GM21576 (cell line): ENCODE results near the gene PMFBP1.

Experiments used
- ATAC-seq: cut with Tn5 transposase; IDR thresholded peaks from one replicate; pipeline ENCODE4 v1.9.1; 2021; ENCODE audit warnings: mild to moderate bottlenecking, moderate library complexity; ENCODE audit not compliant: unreplicated experiment

The PMFBP1 gene

DNA sequence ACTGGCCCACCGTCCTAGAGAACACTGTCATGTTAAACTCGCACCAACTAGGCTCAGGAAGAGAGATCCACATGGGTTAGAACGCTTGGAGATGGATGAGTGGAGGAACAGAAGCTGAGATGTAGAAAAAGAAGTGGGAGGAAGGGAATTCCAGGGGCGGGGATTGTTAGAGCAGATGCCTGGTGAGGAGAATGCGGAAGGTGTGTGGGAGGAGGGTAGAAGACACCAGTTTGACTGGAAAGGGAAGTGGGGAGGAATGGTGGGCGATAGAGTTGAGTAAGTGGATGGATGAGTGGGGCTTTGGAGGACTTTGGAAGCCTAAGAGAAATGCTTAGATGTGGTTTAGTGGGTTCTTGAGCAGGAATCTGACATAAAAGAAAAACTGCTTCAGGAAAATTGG is 40.9 kb downstream of the PMFBP1 start:
- ATAC-seq = no peak

DNA sequence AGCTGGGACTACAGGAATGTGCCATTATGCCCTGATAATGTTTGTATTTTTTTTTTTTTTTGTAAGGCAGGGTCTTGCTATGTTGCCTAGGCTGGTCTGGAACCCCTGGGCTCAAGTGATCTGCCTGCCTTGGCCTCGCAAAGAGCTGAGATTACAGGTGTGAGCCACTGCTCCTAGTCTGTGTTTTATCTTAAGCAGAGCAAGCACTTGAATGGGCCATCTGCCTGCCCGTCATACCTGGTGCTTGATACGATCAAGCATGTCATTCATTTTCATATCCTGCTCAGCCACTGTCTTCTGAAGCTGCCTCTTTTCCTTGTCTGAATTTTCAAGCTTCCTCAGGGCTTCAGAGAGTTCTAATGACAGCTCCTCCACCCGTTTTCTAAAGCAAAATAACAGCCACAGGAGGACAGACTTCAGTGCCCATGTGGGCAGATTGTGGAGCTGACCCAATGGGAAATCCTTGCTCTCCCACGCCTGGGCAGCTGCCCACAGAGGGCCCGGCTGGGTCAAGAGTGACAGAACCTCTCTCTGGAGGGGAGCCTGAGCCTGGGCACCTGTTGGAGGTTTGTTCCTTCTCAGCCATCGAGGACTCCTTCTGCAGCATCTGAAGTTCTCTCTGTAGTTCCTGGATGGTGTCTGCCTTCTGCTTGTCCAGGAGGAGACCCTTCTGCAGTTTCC is 41.8 kb downstream of the PMFBP1 start:
- ATAC-seq = no peak

DNA sequence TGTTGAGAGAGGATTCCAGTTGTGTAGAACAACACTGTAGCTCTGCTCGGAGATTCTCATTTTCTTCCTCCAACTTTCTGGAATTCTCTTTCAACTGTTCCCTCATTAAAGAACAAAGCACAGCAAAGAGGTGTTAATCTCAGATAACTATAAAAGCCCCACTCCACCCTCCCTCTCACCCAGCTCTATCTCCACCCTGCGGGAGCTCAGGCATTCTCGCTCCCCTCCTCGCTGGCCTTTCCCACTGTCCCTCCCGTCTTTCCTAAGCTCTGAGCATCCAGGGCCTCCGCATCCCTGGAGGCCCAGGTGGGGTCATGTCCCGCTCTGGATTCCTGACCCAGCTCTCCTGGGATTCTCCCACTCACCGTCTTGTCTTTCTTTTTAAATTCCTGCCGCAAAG is 43.3 kb downstream of the PMFBP1 start:
- ATAC-seq = no peak

DNA sequence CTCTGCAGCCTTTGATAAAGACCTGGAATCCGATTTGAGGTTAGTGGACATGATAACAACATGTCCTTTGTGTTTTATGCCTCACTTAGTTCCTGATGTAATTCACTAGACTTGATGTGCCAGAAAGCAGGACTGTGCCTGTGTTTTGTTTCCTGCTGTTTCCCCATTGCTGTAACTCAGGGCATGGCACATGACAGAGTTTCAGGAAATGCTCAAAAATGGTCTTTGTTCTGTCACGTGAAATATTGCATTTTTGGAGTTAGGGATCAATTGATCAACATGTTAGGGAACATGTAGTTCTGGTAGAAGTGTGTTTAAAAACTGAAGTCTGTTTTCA is 45.6 kb downstream of the PMFBP1 start:
- ATAC-seq = no peak

DNA sequence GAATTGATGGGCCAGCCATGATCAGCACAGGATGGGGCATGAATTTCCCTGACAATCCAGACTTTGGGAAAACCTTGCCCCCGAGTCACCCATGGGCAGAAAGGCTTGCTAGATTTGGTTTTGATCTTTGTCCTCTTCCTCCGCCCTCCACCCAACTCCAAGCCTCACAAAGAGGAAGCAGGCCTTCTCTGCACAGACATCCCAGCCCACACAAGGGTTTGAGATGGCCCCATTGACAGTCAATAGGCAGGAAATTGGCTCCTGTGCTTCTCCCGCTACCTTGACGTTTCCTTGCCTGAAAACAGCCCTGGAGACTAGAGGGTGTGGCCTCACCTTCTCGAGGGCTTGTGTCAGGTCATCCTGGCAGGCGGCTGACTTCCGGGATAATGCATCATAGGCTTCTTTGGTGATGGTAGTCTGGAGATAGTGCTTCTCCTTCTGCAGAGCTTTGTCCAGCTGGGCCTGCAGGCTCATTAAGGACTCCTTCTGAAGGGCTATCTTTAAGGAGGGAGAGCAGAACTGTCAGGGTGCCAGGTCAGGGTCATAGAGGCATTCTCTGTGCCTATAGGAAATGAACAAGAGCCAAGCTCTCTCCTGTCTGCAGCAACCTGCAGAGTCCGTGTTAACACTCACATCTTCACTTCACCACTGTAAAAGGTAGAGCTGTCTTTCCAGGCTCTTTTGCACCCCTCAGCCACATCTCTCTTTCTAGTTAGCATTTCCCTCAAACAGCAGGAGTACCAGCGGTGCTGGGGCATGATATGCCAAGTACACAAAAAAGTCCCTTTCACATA is 46.1 kb downstream of the PMFBP1 start:
- ATAC-seq = no peak

DNA sequence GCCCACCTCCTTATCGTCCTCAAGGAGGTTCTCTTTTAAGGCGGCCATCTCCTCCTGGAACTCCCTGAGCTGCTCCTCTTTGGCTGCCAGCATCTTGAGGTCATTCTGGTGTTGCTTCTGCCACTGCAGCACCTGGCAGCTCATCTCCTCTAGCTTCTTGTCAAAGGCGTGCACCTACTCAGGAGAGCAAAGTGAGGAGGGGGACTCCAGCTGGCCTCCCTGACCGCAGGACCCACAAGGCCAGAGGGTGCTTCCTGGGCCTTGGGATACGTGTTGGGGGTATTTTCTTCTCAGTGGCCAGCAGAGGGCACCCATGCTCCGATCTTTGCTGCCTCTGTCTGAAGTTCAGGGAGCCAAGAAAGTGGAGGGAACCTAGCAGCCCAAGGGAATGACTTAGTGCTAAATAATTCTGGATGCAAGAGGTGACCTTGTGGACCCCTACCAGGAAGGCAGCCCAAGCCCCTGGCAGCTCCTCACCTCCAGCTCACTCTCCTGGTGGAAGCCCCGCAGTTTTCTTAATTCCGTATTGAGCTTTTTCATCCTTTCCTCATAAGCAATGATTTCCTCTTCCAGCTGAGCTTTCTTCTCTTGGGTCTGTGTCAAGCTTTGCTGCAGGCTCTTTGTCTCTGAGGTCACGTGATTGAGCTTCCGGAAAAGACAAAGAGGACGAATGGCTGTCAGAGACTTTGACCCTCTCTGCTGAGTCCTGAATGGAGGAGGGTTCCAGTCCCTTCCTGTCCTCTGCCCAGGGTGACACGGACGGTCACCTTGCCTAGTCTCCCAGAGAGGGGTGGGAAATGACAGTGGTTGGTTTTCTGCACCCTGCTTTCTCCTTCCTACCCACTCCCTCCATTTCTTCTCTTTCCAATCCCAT is 47.0 kb downstream of the PMFBP1 start:
- peak; percentile 58 for ATAC-seq

DNA sequence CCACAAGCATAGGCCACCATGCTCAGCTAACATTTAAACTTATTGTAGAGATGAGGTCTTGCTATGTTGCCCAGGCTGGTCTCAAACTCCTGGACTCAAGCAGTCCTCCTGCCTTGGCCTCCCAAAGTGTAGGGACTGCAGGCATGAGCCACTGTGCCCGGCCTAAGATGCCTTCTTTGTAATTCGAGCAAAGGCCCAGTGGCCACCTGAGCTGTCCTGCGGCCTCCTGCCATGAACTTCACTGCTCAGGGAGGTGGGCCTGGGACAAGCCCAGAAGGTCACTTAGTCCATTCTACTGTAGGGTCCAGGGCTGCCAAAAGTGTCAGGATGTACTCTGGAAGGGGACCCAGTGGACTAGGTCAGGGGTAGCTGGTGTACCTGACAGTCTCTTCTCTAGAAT is 47.8 kb downstream of the PMFBP1 start:
- ATAC-seq = no peak

DNA sequence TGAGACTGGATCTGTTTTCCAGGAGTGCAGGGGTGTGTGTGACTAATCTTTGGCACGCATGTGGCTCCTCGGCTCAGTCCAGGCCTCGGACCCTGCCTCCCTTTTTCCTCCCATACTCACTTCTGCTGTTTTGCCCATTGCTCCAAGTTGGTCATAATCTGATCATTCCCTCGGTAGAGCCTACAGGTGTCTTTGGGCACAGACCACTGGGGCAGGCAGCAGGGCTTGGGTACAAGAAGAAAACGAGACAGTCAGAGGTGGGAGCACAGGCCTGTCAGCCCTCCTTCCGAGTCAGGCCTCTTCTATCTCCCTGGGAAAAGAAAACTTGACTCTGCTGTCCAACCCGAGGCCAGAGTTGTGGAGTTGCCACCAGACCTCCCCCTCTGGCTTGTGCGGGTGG is 48.5 kb downstream of the PMFBP1 start:
- ATAC-seq = no peak

DNA sequence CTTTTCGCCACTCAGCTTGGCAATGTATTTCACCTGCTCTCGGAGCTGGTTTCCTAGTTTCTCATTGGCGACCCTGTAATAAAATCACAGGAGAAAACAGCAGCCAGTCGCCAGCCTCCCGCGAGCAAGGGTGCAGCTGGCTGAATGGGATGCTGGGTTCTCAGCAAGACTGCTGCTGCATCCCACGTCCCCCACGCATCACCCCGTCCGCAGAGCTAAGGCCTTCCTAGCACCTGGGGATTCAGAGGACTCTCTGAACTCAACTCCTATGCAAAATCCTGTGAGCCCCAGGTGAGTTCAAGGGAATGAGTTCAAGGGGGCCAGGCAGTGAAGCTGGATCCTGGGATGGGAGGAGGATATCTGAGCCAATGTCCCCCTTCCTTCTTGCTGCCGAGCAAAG is 49.0 kb downstream of the PMFBP1 start:
- no peak for ATAC-seq

DNA sequence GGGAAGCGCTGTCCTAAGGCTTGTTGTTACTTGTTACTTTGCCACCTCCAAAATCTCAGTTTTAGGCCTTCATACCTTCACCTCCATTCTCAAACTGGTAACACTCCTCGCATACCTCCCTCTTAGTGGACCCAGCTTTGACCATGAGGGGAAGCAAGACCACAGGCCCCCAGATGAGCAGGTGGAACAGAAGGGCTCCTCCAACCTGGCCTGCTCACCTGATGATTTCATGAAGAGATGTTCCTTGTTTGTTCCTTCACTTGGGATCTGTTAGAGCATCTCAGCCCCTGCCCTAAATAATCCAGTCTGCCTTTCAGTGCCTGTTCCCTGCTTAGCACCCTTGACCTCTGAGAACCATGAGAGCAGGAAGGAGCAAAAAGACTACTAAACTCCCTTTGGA is 49.6 kb downstream of the PMFBP1 start:
- ATAC-seq = no peak

DNA sequence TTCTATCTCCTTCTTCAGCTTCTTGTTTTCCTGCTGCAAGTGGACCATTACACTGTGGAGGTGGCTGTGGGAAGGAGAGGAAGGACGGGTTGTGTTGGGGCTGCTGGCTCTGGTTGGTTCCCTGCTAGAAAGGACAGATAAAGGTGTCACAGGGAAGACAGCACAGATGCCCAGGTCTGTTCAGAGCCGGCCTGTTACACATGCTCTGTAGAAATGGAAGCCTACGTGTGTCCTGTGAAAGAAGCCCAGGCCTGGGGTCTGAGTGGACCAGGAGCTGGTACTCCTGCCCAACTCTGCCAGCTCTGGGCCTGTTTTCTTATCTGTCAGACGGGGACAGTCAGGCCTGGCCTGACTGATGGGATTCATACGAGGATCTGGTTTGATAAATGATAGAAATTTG is 51.9 kb downstream of the PMFBP1 start:
- no peak for ATAC-seq

DNA sequence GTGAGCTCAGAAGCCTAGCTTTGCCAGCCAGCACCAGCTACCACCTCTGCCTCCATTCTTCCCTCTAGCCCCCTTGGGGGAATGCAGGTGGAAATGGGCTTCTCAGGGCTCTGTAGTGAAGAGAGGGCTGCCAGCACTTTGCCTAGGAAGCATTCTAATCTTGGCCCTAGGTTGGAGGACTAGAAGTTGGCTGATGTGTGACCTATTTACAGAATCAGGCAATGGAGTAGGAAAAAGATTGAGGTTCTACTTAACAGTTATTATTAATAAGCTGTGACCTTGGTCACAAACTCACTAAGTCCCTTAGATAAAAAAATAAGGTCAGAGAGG is 58.4 kb downstream of the PMFBP1 start:
- no peak for ATAC-seq

DNA sequence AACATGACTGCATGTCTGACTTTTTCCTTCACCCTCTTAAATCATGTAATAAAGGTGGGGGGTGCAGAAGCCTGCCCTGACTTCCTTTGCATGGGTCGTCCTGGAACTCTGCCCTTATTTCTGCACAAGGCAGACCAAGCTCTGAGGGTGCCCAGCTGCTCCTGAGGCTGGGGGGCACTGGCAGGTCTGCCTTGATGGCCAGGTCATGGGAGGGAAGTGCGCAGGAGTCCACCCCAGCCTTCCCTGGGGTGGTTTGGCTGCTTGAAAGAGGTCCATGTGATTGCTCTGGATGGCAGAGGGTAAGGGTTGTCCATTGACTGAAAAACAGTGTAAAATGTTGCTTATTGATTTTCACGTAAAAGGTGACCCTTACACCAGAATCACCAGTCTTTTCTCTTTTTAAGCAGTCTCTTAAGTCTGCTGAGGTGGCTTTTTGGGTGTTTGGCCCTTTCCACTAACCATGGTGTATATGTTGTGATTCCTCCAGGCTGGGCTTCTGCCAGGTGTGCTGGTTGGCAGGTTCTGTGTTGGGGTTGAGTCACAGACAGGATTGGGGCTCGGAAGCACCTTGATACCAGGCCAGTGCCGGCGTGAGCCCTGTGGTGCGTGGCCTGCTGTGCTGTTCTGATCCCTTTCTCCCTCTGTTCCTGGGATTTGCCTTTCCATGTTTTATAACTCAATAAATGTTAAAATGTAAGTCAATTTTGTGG is 58.9 kb downstream of the PMFBP1 start:
- no peak for ATAC-seq

DNA sequence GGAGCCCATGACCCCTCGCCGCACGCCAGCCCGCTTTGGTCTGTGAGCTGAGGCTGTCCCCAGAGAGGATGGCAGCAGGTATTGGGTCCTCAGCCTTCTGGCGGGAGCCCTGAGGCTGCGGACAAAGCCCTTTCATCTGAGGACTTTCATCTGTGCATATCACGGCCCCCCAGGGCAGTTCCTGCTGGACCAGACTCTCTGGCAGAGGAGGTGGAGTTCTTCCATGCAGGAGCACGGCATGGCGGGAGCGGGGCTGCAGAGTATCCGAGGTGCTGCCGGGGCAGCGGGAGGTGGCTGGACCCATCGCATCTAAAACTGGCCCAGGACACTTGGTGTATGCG is 59.5 kb downstream of the PMFBP1 start:
- no peak for ATAC-seq

DNA sequence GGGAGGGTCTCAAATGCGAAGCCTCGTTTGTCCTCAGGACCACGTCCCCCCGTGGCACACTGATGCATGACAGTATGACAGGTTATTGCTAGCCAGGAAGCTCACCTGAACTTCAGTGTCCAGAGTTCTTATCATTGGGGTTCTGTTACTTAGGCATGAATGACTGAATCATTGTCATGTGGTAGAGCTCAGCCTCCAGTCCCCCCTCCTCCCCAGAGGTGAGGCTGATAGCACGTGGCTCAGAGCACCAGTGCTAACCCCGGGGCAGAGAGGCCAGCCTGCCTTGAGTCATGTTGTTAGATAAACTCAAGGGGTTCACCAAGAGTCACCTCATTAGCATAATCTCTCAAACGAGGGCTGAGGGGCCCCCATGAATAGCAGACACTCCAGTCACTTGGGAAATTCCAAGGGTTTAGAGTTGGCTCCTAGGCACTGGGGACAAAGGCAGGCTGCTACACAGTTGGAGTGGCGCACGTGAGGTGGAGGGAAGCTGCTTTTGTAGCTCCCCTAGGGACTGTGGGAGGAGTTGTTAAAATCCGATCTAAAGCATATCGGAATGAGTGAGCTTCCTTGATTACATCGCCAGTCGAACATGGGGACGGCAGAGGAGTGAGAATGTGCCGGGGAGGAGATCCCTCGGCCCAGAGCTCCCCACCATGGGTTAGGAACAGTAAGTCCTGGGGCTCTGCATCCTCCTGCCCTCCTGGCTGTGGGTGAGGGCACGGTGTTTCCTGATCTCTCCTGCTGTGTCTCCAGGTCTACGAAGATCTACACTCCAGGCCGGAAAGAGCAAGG is 60.1 kb downstream of the PMFBP1 start:
- no peak for ATAC-seq

DNA sequence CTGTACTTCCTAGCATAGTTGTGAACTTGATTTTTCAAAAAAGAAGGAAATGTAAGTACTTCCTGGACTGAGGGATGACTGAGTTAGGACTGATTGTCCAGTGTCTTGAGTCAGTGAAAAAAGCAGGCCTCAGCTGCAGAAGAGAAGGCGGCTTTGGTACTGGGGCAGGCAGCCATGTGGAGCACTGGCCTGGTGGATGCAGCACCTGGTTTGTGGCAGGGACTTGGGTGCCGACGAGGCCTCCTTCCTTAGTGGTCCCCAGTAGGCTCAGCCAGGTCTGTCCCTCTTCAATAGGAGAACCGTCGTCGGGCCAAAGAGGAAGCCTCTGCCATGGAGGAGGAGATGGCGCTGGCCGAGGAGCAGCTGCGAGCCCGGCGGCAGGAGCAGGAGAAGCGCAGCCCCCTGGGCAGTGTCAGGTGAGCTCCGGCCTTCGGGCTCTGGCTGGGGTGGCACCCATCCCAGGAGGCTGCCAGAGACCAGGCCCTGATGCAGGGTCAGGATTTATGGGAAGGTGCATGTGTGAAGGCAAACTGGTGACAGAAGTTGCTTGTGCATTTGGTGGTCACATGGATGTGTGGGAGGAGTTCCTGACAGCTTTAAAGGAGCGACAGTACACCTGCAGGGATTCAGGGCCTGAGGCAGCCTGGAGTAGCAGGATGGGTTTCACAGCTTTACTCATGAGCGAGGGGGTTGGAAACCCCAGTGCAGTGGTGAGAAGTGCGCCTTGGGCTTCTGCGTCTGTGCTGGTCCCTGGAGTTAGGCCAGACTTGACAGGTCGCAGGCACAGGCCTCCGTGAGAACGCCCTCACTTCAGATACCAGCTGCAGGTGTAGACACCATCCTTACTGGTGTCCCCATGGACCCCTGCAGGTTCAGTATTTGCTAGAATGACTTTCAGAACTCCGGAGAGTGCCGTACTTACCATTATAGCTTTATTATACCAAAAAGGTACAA is 61.0 kb downstream of the PMFBP1 start:
- no peak for ATAC-seq

DNA sequence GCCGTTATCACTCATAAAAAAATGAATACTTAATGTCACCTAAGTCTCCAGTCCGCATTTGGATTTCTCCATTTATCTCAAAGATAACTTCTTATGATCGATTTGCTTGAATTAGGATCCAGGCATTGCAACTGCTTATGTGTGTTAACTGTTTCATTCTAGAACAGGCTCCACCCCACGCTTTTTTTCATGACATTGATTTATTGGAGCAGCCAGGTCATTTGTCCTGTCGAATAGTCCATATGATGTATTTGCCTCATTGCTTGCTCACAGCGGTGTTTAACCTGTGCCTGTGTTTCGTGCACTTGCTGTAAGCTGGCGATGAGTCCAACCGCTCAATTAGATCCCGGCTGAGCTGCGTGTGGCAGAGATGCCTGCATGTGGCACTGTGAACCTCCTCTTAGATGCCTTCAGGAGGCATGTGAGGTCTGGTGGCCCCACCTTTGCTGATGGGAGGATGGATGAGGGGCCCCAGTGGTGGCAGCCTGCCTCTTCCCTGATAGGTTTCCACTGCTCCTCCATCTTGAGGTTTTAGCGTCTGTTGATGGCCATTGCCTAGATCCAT is 61.9 kb downstream of the PMFBP1 start:
- ATAC-seq = no peak

DNA sequence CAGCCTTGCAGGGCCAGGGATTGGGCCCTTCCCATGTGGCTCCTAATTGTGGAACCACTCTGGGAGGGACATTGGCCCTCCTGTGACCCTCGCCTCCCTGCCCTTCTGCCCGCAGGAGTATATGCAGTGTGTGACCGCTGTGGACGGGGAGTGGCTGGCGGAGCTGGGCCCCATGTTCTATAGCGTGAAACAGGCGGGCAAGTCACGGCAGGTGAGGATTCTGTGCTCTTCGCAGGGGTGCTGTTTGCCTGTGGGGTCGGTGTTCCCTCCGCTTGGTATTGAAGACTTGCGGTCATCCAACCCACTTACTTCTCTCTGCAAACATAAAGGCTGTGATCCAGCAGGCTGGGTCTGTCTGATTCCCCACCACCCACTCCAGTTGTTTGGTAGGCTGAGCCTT is 62.7 kb downstream of the PMFBP1 start:
- no peak for ATAC-seq
